Esophagus muscularis mucosa (tissue), 4 donors: Measurements from ENCODE around the gene ARID2.

ENCODE experiments used
- EP300 ChIP-seq: sonication (generic); formaldehyde crosslinking; IDR thresholded peaks from one replicate; pipeline ENCODE4 v1.6.1; 2017; ENCODE audit warnings: antibody characterized with exemption
- POLR2A ChIP-seq: fragments of 450-650 bp; IDR thresholded peaks from one replicate; pipeline ENCODE4 v1.6.1; 2017; ENCODE audit warnings: antibody characterized with exemption, moderate library complexity, mild to moderate bottlenecking, low read depth
- POLR2AphosphoS5 ChIP-seq, 2 donors: sonication (generic); formaldehyde crosslinking; IDR thresholded peaks; one replicate each; pipeline ENCODE4 v1.6.1; 2017; ENCODE audit warnings: antibody characterized with exemption in 2 of 2
- TF ChIP-seq, protein P1 (sequence below), 3 experiments: fragments of 200-600 bp in 2 of 3; fragments of 450-650 bp in 1 of 3; sonication (generic) in 2 of 3; IDR thresholded peaks; one replicate each; pipeline ENCODE4 v1.5.1; 2017 to 2019; ENCODE audit warnings: antibody characterized with exemption in 3 of 3, mild to moderate bottlenecking in 2 of 3, moderate library complexity in 1 of 3

DNA sequence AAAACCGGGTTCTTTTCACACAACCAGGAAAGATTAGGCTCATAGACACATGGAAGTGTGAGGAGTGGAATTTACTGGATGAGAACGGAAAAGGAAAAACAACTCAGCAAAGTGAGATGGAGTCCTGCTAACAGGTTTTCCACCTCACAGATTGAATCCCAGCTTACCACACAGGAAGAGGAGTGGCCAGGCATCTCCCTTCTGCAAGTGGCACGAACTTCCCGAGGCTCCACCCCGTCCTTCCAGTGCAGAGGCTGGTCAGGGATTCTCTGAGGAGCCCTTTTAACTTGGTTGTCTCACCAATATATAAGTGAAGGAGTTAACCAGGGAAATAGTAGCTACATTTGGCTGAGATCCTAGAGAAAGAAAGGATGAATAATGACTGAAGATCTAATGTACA lies 158.0 kb downstream of the ARID2 start:
- TF ChIP-seq POLR2A (no peak), EP300 (no peak), POLR2AphosphoS5 (IDR thresholded peaks at IDR 0.05) (no peak)
- TF ChIP-seq, protein P1, sequence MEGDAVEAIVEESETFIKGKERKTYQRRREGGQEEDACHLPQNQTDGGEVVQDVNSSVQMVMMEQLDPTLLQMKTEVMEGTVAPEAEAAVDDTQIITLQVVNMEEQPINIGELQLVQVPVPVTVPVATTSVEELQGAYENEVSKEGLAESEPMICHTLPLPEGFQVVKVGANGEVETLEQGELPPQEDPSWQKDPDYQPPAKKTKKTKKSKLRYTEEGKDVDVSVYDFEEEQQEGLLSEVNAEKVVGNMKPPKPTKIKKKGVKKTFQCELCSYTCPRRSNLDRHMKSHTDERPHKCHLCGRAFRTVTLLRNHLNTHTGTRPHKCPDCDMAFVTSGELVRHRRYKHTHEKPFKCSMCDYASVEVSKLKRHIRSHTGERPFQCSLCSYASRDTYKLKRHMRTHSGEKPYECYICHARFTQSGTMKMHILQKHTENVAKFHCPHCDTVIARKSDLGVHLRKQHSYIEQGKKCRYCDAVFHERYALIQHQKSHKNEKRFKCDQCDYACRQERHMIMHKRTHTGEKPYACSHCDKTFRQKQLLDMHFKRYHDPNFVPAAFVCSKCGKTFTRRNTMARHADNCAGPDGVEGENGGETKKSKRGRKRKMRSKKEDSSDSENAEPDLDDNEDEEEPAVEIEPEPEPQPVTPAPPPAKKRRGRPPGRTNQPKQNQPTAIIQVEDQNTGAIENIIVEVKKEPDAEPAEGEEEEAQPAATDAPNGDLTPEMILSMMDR (IDR thresholded peaks at IDR 0.05) = no peak
